H9 (cell line): ENCODE data around the gene SELENOI. TPM values are rescaled to one million over a fixed set of nuclear protein-coding genes. Genes with fewer than 3 reads are reported as not detected.
A peak's percentile ranks its signal among the peaks of the same experiment; 100 is the strongest.

Experiments used
- DNase-seq: peaks from one replicate; pipeline ENCODE4 v3.0.0-alpha.2; 2017
- H2AFZ ChIP-seq: one replicate; pipeline ENCODE4 v1.6.1; 2013; ENCODE audit warnings: mild to moderate bottlenecking, low read length, control low read depth, moderate library complexity
- H2AK5ac ChIP-seq: 2 replicates; pipeline ENCODE4 v1.6.1; 2013; ENCODE audit warnings: low read length, control low read depth, mixed read lengths; ENCODE audit not compliant: insufficient read length
- H2BK120ac ChIP-seq: one replicate; pipeline ENCODE4 v1.6.1; 2013; ENCODE audit warnings: low read depth, mild to moderate bottlenecking, low read length, control low read depth, inconsistent platforms; ENCODE audit not compliant: poor library complexity, severe bottlenecking
- H2BK12ac ChIP-seq: 2 replicates; pipeline ENCODE4 v1.6.1; 2013; ENCODE audit warnings: low read length, control low read depth, mixed read lengths, low read depth; ENCODE audit not compliant: insufficient read length
- H2BK15ac ChIP-seq: 2 replicates; pipeline ENCODE4 v1.6.1; 2013; ENCODE audit warnings: low read depth, low read length, control low read depth
- H2BK20ac ChIP-seq: one replicate; pipeline ENCODE4 v1.6.1; 2013; ENCODE audit warnings: low read depth, mild to moderate bottlenecking, low read length, control low read depth, inconsistent platforms; ENCODE audit not compliant: poor library complexity, severe bottlenecking
- H2BK5ac ChIP-seq: 2 replicates; pipeline ENCODE4 v1.6.1; 2013; ENCODE audit warnings: low read length, control low read depth, mixed read lengths; ENCODE audit not compliant: insufficient read length
- H3K14ac ChIP-seq: 2 replicates; pipeline ENCODE4 v1.6.1; 2013; ENCODE audit warnings: low read length, control low read depth; ENCODE audit not compliant: insufficient read depth
- H3K18ac ChIP-seq: 2 replicates; pipeline ENCODE4 v1.6.1; 2013; ENCODE audit warnings: low read depth, mild to moderate bottlenecking, mixed read lengths, low read length, control low read depth; ENCODE audit not compliant: insufficient read length
- H3K23ac ChIP-seq: 2 replicates; pipeline ENCODE4 v1.6.1; 2013; ENCODE audit warnings: low read length, control low read depth, mixed read lengths, low read depth; ENCODE audit not compliant: insufficient read length
- H3K23me2 ChIP-seq: 2 replicates; pipeline ENCODE4 v1.6.1; 2013; ENCODE audit warnings: low read depth, mild to moderate bottlenecking, mixed read lengths, low read length, control low read depth; ENCODE audit not compliant: insufficient read length, poor library complexity, severe bottlenecking
- H3K27ac ChIP-seq: 2 replicates; pipeline ENCODE4 v1.5.1; 2013; ENCODE audit warnings: low read length, control low read depth, mixed read lengths, low read depth; ENCODE audit not compliant: insufficient read length
- H3K27me3 ChIP-seq: 2 replicates; pipeline ENCODE4 v1.6.1; 2013; ENCODE audit warnings: low read length, control low read depth, inconsistent platforms; ENCODE audit not compliant: insufficient read depth
- H3K4ac ChIP-seq: 2 replicates; pipeline ENCODE4 v1.6.1; 2013; ENCODE audit warnings: low read depth, mild to moderate bottlenecking, control low read depth, inconsistent platforms, low read length, moderate library complexity
- H3K4me1 ChIP-seq: 2 replicates; pipeline ENCODE4 v1.6.1; 2013; ENCODE audit warnings: low read length, control low read depth, inconsistent platforms; ENCODE audit not compliant: insufficient read depth
- H3K4me2 ChIP-seq: 2 replicates; pipeline ENCODE4 v1.6.1; 2013; ENCODE audit warnings: low read length, control low read depth, mixed read lengths; ENCODE audit not compliant: insufficient read length, insufficient read depth
- H3K56ac ChIP-seq: 2 replicates; pipeline ENCODE4 v1.6.1; 2013; ENCODE audit warnings: low read depth, mild to moderate bottlenecking, mixed read lengths, low read length, control low read depth; ENCODE audit not compliant: insufficient read length
- H3K79me1 ChIP-seq: 2 replicates; pipeline ENCODE4 v1.6.1; 2013; ENCODE audit warnings: low read depth, mild to moderate bottlenecking, moderate library complexity, low read length, control low read depth, inconsistent platforms; ENCODE audit not compliant: insufficient read depth, poor library complexity, severe bottlenecking
- H3K79me2 ChIP-seq: 2 replicates; pipeline ENCODE4 v1.6.1; 2013; ENCODE audit warnings: low read length, control low read depth, inconsistent platforms; ENCODE audit not compliant: insufficient read depth
- H3K9ac ChIP-seq: 2 replicates; pipeline ENCODE4 v1.6.1; 2013; ENCODE audit warnings: low read length, control low read depth, mixed read lengths; ENCODE audit not compliant: insufficient read length; ENCODE audit errors: extremely low read depth
- H3K9me3 ChIP-seq: one replicate; pipeline ENCODE4 v1.6.1; 2013; ENCODE audit warnings: low read depth, low read length, inconsistent platforms; ENCODE audit not compliant: control insufficient read depth
- H3T11ph ChIP-seq: one replicate; pipeline ENCODE4 v1.6.1; 2013; ENCODE audit warnings: mild to moderate bottlenecking, low read length, control low read depth, inconsistent platforms
- H4K20me1 ChIP-seq: one replicate; pipeline ENCODE4 v1.6.1; 2013; ENCODE audit not compliant: control insufficient read depth, insufficient read length, insufficient read depth
- H4K5ac ChIP-seq: 2 replicates; pipeline ENCODE4 v1.6.1; 2013; ENCODE audit warnings: low read depth, mild to moderate bottlenecking, mixed read lengths, low read length, control low read depth; ENCODE audit not compliant: insufficient read length
- H4K8ac ChIP-seq: replicated peaks from 2 replicates; pipeline ENCODE4 v1.6.1; 2013; ENCODE audit warnings: low read length, control low read depth, mixed read lengths, low read depth; ENCODE audit not compliant: insufficient read length
- H4K91ac ChIP-seq: 2 replicates; pipeline ENCODE4 v1.6.1; 2013; ENCODE audit warnings: low read depth, mild to moderate bottlenecking, moderate library complexity, mixed read lengths, low read length, control low read depth; ENCODE audit not compliant: insufficient read length
- H3K27ac Mint-ChIP-seq, 3 experiments: 2 replicates in 2 of 3; 3 replicates in 1 of 3; pipeline ENCODE4 v1.8.0; 2020 to 2021; ENCODE audit warnings: mixed read lengths in 3 of 3, mild to moderate bottlenecking in 1 of 3, moderate library complexity in 1 of 3
- H3K27me3 Mint-ChIP-seq: 2 replicates; pipeline ENCODE4 v1.8.0; 2021; ENCODE audit warnings: low read depth, mild to moderate bottlenecking, moderate library complexity, mixed read lengths
- H3K36me3 Mint-ChIP-seq, 3 experiments: 2 replicates in 2 of 3; 3 replicates in 1 of 3; pipeline ENCODE4 v1.8.0; 2020 to 2021; ENCODE audit warnings: low read depth in 3 of 3, mixed read lengths in 3 of 3; ENCODE audit not compliant: insufficient read depth in 1 of 3
- H3K4me1 Mint-ChIP-seq, 2 experiments: 2 replicates each; pipeline ENCODE4 v1.8.0; 2020; ENCODE audit warnings: mixed read lengths in 2 of 2
- H3K4me3 Mint-ChIP-seq, 2 experiments: 2 replicates in 1 of 2; 3 replicates in 1 of 2; pipeline ENCODE4 v1.8.0; 2020 to 2021; ENCODE audit warnings: mild to moderate bottlenecking in 2 of 2, mixed read lengths in 2 of 2, moderate library complexity in 1 of 2
- H3K9me3 Mint-ChIP-seq, 2 experiments: 2 replicates in 1 of 2; 3 replicates in 1 of 2; pipeline ENCODE4 v1.8.0; 2020; ENCODE audit warnings: mild to moderate bottlenecking in 2 of 2, mixed read lengths in 2 of 2, moderate library complexity in 1 of 2
- CTCF ChIP-seq: fragments of 200-600 bp; sonication (generic); conservative IDR thresholded peaks from 3 replicates; pipeline ENCODE4 v1.8.0; 2021; ENCODE audit warnings: antibody characterized with exemption, mild to moderate bottlenecking
- WGBS: extraction: QIAGEN DNeasy Blood & Tissue Kit; methylation state at CpG from one replicate; pipeline ENCODE4 v1.1.7; 2013; ENCODE audit warnings: missing lambda C conversion rate, low lambda C conversion rate, mixed read lengths; ENCODE audit not compliant: insufficient read length; ENCODE audit errors: extremely low coverage; 5-methylcytosine and 5-hydroxymethylcytosine counted together
- total RNA-seq: library from RNA; stranded (reverse); gene quantifications from 2 replicates; pipeline ENCODE4 v1.2.1, GENCODE V29; 2021

Gene SELENOI
- total RNA-seq, 1 experiment from 2014 or later = 41.9 TPM

GRCh38 chr2:26300234-26300925, 45.6 kb upstream of the SELENOI start:
- no peak for TF ChIP-seq CTCF
- H3K4me2 ChIP-seq = peak overlapping the region; percentile 82
- no peak overlapping the region for H3T11ph ChIP-seq
- no peak overlapping the region for H2BK120ac ChIP-seq
- peak overlapping the region; percentile 46 for H3K18ac ChIP-seq
- H2BK12ac ChIP-seq = no peak overlapping the region
- H2BK5ac ChIP-seq = no peak overlapping the region
- H4K5ac ChIP-seq = no peak overlapping the region
- Mint-ChIP-seq H3K27ac (no peak overlapping the region), H3K36me3 (no peaks in the 10 kb centered on the region), H3K27me3 (peaks cover 11% of the 10 kb centered on the region; the same call in 1 of the 2 replicates), H3K9me3 (no peaks in the 10 kb centered on the region), H3K4me3 (no peak overlapping the region), H3K4me1 (peaks cover 2 to 8% of the 10 kb centered on the region in 2 experiments; a peak in 3 of 4 replicates)
- no peaks in the 10 kb centered on the region for H3K27me3 ChIP-seq
- H4K20me1 ChIP-seq = no peaks in the 10 kb centered on the region
- no peak overlapping the region for H2BK15ac ChIP-seq
- WGBS = no CpG with 5 or more reads among the region's 22 CpGs
- H3K14ac ChIP-seq = no peak overlapping the region
- no peak overlapping the region for H3K27ac ChIP-seq
- no peak overlapping the region for H2BK20ac ChIP-seq
- DNase-seq = no peak
- H4K91ac ChIP-seq = no peak overlapping the region
- no peak overlapping the region for H2AK5ac ChIP-seq
- no peak overlapping the region for H2AFZ ChIP-seq
- peaks cover 15% of the 10 kb centered on the region for H3K23me2 ChIP-seq
- no peak overlapping the region for H3K56ac ChIP-seq
- no peak overlapping the region for H3K9ac ChIP-seq
- no peaks in the 10 kb centered on the region for H3K79me1 ChIP-seq
- H3K79me2 ChIP-seq = no peaks in the 10 kb centered on the region
- no peak overlapping the region for H4K8ac ChIP-seq
- H3K4ac ChIP-seq = no peak overlapping the region
- peaks cover 6% of the 10 kb centered on the region; the same call in 1 of the 2 replicates for H3K4me1 ChIP-seq
- no peak overlapping the region for H3K23ac ChIP-seq
- no peaks in the 10 kb centered on the region for H3K9me3 ChIP-seq
